GM12865 (cell line): ENCODE measurements around the gene KLHL29.

Experiments
- DNase-seq: peaks from one replicate; pipeline ENCODE4 v3.0.0; 2010; ENCODE audit warnings: low read depth
- H3K4me3 ChIP-seq: 2 replicates; pipeline ENCODE4 v1.5.1; 2011; ENCODE audit warnings: mild to moderate bottlenecking, low read depth, low read length, control low read depth
- CTCF ChIP-seq: IDR thresholded peaks from 2 replicates; pipeline ENCODE4 v1.5.1; 2011; ENCODE audit warnings: low read length, control low read depth, low read depth, inconsistent platforms; ENCODE audit not compliant: insufficient read depth; ENCODE audit errors: missing control alignments

Gene KLHL29

GRCh38 chr2:23532391-23533337 is 147.7 kb downstream of the KLHL29 start:
- DNase-seq = peak; percentile 18
- no peak for TF ChIP-seq CTCF
- no peak overlapping the region for H3K4me3 ChIP-seq

- DNase-seq = no peak
- TF ChIP-seq CTCF = no peak
- H3K4me3 ChIP-seq = no peak overlapping the region
Observed at GRCh38 chr2:23533338-23533695, 148.3 kb downstream of the KLHL29 start.

GRCh38 chr2:23534771-23535170 is 149.8 kb downstream of the KLHL29 start:
- TF ChIP-seq CTCF = no peak
- no peak overlapping the region for H3K4me3 ChIP-seq
- no peak for DNase-seq

GRCh38 chr2:23536326-23536725 is 151.3 kb downstream of the KLHL29 start:
- TF ChIP-seq CTCF = no peak
- no peak for DNase-seq
- no peak overlapping the region for H3K4me3 ChIP-seq

- TF ChIP-seq CTCF = no peak
- DNase-seq = no peak
Observed at GRCh38 chr2:23537991-23538390, 153.0 kb downstream of the KLHL29 start.

GRCh38 chr2:23538566-23538965 is 153.6 kb downstream of the KLHL29 start:
- no peak for TF ChIP-seq CTCF
- DNase-seq = no peak
- H3K4me3 ChIP-seq = no peak overlapping the region

More at GRCh38 chr2:23537991-23538390, 153.0 kb downstream of the KLHL29 start:
- no peak overlapping the region for H3K4me3 ChIP-seq
